IMR-90 (cell line): ENCODE measurements around the gene GALK1. TPM values are rescaled to one million over a fixed set of nuclear protein-coding genes. Genes with fewer than 3 reads are reported as not detected.
A peak's percentile ranks its signal among the peaks of the same experiment; 100 is the strongest.

Source experiments
- ATAC-seq: fragments of 200-7000 bp; cut with Tn5 transposase; 2 replicates; pipeline ENCODE4 v1.9.1; 2020; ENCODE audit warnings: low read depth, mild to moderate bottlenecking, moderate library complexity
- BruUV-seq: library from RNA; stranded (reverse); fragments of 400-500 nt; replicated peaks from 2 replicates; lab custom pipeline; 2021; lab: Mats Ljungman, UMichigan
- CTCF ChIA-PET: fragments of 300-600 bp; formaldehyde crosslinking; extraction: SDS; loops from one replicate; lab custom pipeline; 2021; ENCODE audit warnings: antibody characterized with exemption; lab: Yijun Ruan, JAX
- POLR2A ChIA-PET: fragments of 300-600 bp; sonication (Branson Sonifier 250); formaldehyde crosslinking; loops from one replicate; lab custom pipeline; 2022; ENCODE audit warnings: antibody characterized with exemption; ENCODE audit not compliant: unreplicated experiment; lab: Charles Lee
- DNase-seq: peaks from one replicate; pipeline ENCODE4 v3.0.0; 2013
- H2AFZ ChIP-seq: replicated peaks from 2 replicates; pipeline ENCODE3; 2013; ENCODE audit warnings: low read length, mild to moderate bottlenecking; ENCODE audit not compliant: poor library complexity
- H2AK5ac ChIP-seq: 2 replicates; pipeline ENCODE4 v1.6.1; 2013; ENCODE audit warnings: low read depth, low read length, inconsistent platforms
- H2AK9ac ChIP-seq: replicated peaks from 2 replicates; pipeline ENCODE3; 2013; ENCODE audit warnings: mild to moderate bottlenecking, low read depth, low read length, moderate library complexity; ENCODE audit not compliant: poor library complexity
- H2BK120ac ChIP-seq: 2 replicates; pipeline ENCODE4 v1.6.1; 2013; ENCODE audit warnings: low read depth, low read length, inconsistent platforms
- H2BK15ac ChIP-seq: 3 replicates; pipeline ENCODE4 v1.6.1; 2013; ENCODE audit warnings: low read depth, low read length, inconsistent platforms
- H2BK20ac ChIP-seq: 2 replicates; pipeline ENCODE4 v1.6.1; 2013; ENCODE audit warnings: low read depth, mild to moderate bottlenecking, inconsistent platforms, low read length, moderate library complexity
- H2BK5ac ChIP-seq: 2 replicates; pipeline ENCODE4 v1.6.1; 2013; ENCODE audit warnings: mild to moderate bottlenecking, low read depth, low read length, inconsistent platforms; ENCODE audit not compliant: poor library complexity, severe bottlenecking
- H3K14ac ChIP-seq: replicated peaks from 2 replicates; pipeline ENCODE4 v1.6.1; 2013; ENCODE audit warnings: low read depth, low read length, inconsistent platforms
- H3K18ac ChIP-seq: 2 replicates; pipeline ENCODE4 v1.6.1; 2013; ENCODE audit warnings: low read depth, low read length, control low read depth
- H3K23ac ChIP-seq: 2 replicates; pipeline ENCODE4 v1.6.1; 2013; ENCODE audit warnings: low read depth, low read length, inconsistent platforms
- H3K27ac ChIP-seq: 2 replicates; pipeline ENCODE4 v1.5.1; 2013; ENCODE audit warnings: mild to moderate bottlenecking, control low read depth, low read length; ENCODE audit not compliant: insufficient read depth
- H3K27me3 ChIP-seq: 2 replicates; pipeline ENCODE4 v1.6.1; 2013; ENCODE audit warnings: low read length; ENCODE audit not compliant: control insufficient read depth, insufficient read depth
- H3K36me3 ChIP-seq: 2 replicates; pipeline ENCODE4 v1.6.1; 2013; ENCODE audit warnings: low read length, mixed read lengths; ENCODE audit not compliant: control insufficient read depth, insufficient read depth
- H3K4ac ChIP-seq: 2 replicates; pipeline ENCODE4 v1.6.1; 2013; ENCODE audit warnings: low read depth, low read length, inconsistent platforms
- H3K4me1 ChIP-seq: 2 replicates; pipeline ENCODE4 v1.6.1; 2013; ENCODE audit warnings: low read length, mixed read lengths; ENCODE audit not compliant: control insufficient read depth, insufficient read depth
- H3K4me2 ChIP-seq: 2 replicates; pipeline ENCODE4 v1.6.1; 2013; ENCODE audit warnings: low read depth, mild to moderate bottlenecking, control low read depth, low read length, moderate library complexity
- H3K4me3 ChIP-seq: 2 replicates; pipeline ENCODE4 v1.5.1; 2013; ENCODE audit warnings: low read depth, mild to moderate bottlenecking, control low read depth, low read length, moderate library complexity; ENCODE audit not compliant: insufficient read depth
- H3K56ac ChIP-seq: 2 replicates; pipeline ENCODE4 v1.6.1; 2013; ENCODE audit warnings: low read length, inconsistent platforms; ENCODE audit not compliant: insufficient read depth; ENCODE audit errors: extremely low read depth
- H3K79me1 ChIP-seq, 2 experiments: 2 replicates each; pipeline ENCODE4 v1.6.1; 2013; ENCODE audit warnings: low read length in 2 of 2, inconsistent platforms in 1 of 2, low read depth in 1 of 2
- H3K9ac ChIP-seq: 2 replicates; pipeline ENCODE4 v1.6.1; 2013; ENCODE audit warnings: low read depth, low read length, control low read depth
- H3K9me1 ChIP-seq: 2 replicates; pipeline ENCODE4 v1.6.1; 2013; ENCODE audit warnings: low read length, inconsistent platforms; ENCODE audit not compliant: insufficient read depth
- H3K9me3 ChIP-seq: 2 replicates; pipeline ENCODE4 v1.6.1; 2013; ENCODE audit warnings: low read length; ENCODE audit not compliant: control insufficient read depth, insufficient read depth
- H4K20me1 ChIP-seq: 2 replicates; pipeline ENCODE4 v1.6.1; 2013; ENCODE audit warnings: low read length, inconsistent platforms; ENCODE audit not compliant: insufficient read depth
- H4K5ac ChIP-seq: 2 replicates; pipeline ENCODE4 v1.6.1; 2013; ENCODE audit warnings: mild to moderate bottlenecking, low read depth, low read length, control low read depth
- H4K8ac ChIP-seq, 2 experiments: 2 replicates each; pipeline ENCODE4 v1.6.1; 2013; ENCODE audit warnings: low read depth in 2 of 2, low read length in 2 of 2, control low read depth in 1 of 2, inconsistent platforms in 1 of 2
- H4K91ac ChIP-seq: 2 replicates; pipeline ENCODE4 v1.6.1; 2013; ENCODE audit warnings: low read depth, low read length, inconsistent platforms; ENCODE audit not compliant: insufficient read depth
- CTCF ChIP-seq: conservative IDR thresholded peaks from 2 replicates; pipeline ENCODE4 v1.5.1; 2012; ENCODE audit warnings: mild to moderate bottlenecking, low read depth, low read length, improper control_type of control experiment
- MAZ ChIP-seq: IDR thresholded peaks from 2 replicates; pipeline ENCODE4 v1.6.1; 2012; ENCODE audit warnings: low read depth, mild to moderate bottlenecking, low read length, improper control_type of control experiment, moderate library complexity, borderline replicate concordance
- POLR2A ChIP-seq: IDR thresholded peaks from 2 replicates; pipeline ENCODE4 v1.6.1; 2012; ENCODE audit warnings: mild to moderate bottlenecking, low read depth, low read length
- WGBS, 2 experiments: methylation state at CpG; one replicate each; pipeline versions ENCODE4 v1.1.5 to v1.1.7; 2013; ENCODE audit warnings: missing lambda C conversion rate in 2 of 2; ENCODE audit not compliant: insufficient read length in 1 of 2; ENCODE audit errors: extremely low coverage in 2 of 2; 5-methylcytosine and 5-hydroxymethylcytosine counted together
- dilution Hi-C: fragments of 300-500 bp; cut with HindIII; formaldehyde crosslinking; loops from one replicate; pipeline ENCODE4 v1.14.3; 2018; ENCODE audit warnings: low sequenced_read_pairs; ENCODE audit not compliant: unreplicated experiment
- in situ Hi-C: fragments of 300-500 bp; cut with MboI; formaldehyde crosslinking; loops from 3 replicates; pipeline ENCODE4 v1.14.3; 2019; ENCODE audit warnings: low sequenced_read_pairs, inconsistent platforms, mixed read lengths
- intact Hi-C: fragments of 100-400 bp; cut with micrococcal nuclease; formaldehyde crosslinking; loops from 2 replicates; pipeline ENCODE4 v1.10.0; 2022
- polyA plus RNA-seq, 3 experiments: library from polyadenylated mRNA; depleted of rRNA; stranded (reverse); fragments of >200 nt; gene quantifications; 2 replicates each; pipeline ENCODE4 v1.2.3, GENCODE V29; 2012; ENCODE audit warnings: low replicate concordance in 1 of 3
- total RNA-seq: library from RNA; depleted of rRNA; stranded (reverse); fragments of >200 nt; gene quantifications from 2 replicates; pipeline ENCODE4 v1.2.3, GENCODE V29; 2012

The GALK1 gene
- total and polyA plus RNA-seq, 2 of the 4 experiments (the other 2 are of a cell fraction) = 19.9 to 21.9 TPM

GRCh38 chr17:75758131-75758905, 6.7 kb downstream of the GALK1 start:
- peaks cover 5% of the 10 kb centered on the region; the same call in 1 of the 2 replicates for H3K9me1 ChIP-seq
- no peak overlapping the region for H2BK20ac ChIP-seq
- in situ Hi-C loops (no loop called here), dilution Hi-C loops (no loop called here), intact Hi-C loops (no loop called here)
- H4K5ac ChIP-seq = no peak overlapping the region
- H2BK120ac ChIP-seq = no peak overlapping the region
- H3K4me2 ChIP-seq = no peak overlapping the region
- ChIA-PET POLR2A (no interaction called here), CTCF (no interaction called here)
- no peak overlapping the region for H3K4ac ChIP-seq
- no peak overlapping the region for H3K9ac ChIP-seq
- no peak overlapping the region for H3K56ac ChIP-seq
- no peak overlapping the region for H3K23ac ChIP-seq
- BruUV-seq = no TSS peak
- DNase-seq = no peak
- no peaks in the 10 kb centered on the region for H4K20me1 ChIP-seq
- 95% methylated on average over 10 of the region's 41 CpGs; no CpG with 5 or more reads in 1 of the 2 experiments for WGBS, 2 experiments
- H3K27me3 ChIP-seq = no peaks in the 10 kb centered on the region; the same call in 1 of the 2 replicates
- no peaks in the 10 kb centered on the region for H3K36me3 ChIP-seq
- H3K18ac ChIP-seq = no peak overlapping the region
- H2AFZ ChIP-seq = no peak overlapping the region
- H2AK5ac ChIP-seq = no peak overlapping the region
- H3K14ac ChIP-seq = no peak overlapping the region
- no peak overlapping the region for H4K8ac ChIP-seq
- TF ChIP-seq POLR2A = no peak
- TF ChIP-seq CTCF = 0 out of 2 replicates have a peak, but pooled peaks have one; percentile 10
- TF ChIP-seq MAZ = no peak
- H4K91ac ChIP-seq = no peak overlapping the region
- H3K79me1 ChIP-seq = peaks cover 4% of the 10 kb centered on the region in 2 experiments; a peak in 2 of 4 replicates
- H3K4me1 ChIP-seq = peaks cover 6% of the 10 kb centered on the region
- no peak overlapping the region for H2BK15ac ChIP-seq
- no peak overlapping the region for H3K27ac ChIP-seq
- H3K9me3 ChIP-seq = no peaks in the 10 kb centered on the region
- H2AK9ac ChIP-seq = peak overlapping the region; percentile 55
- H3K4me3 ChIP-seq = no peak overlapping the region
- no peak overlapping the region for H2BK5ac ChIP-seq
- ATAC-seq = no peak
